Right lobe of liver (tissue), 6 donors: Measurements from ENCODE around the gene AFAP1L1. TPM values are rescaled to one million over a fixed set of nuclear protein-coding genes. Genes with fewer than 3 reads are reported as not detected.

Source experiments
- ATAC-seq, 4 donors: fragments of 200-7000 bp; cut with Tn5 transposase; one replicate each; pipeline ENCODE4 v1.9.1; 2020; ENCODE audit warnings: mild to moderate bottlenecking in 4 of 4, moderate library complexity in 4 of 4
- DNase-seq, 3 donors: peaks; one replicate each; pipeline ENCODE4 v3.0.0-alpha.2; 2020
- H3K27ac ChIP-seq, 3 donors: fragments of 200-600 bp; one replicate each; pipeline ENCODE4 v1.8.0; 2022
- H3K27me3 ChIP-seq, 2 donors: fragments of 200-600 bp; one replicate each; pipeline ENCODE4 v1.8.0; 2022
- H3K36me3 ChIP-seq, 4 donors: fragments of 200-600 bp; sonication (generic) in 1 of 4; one replicate each; pipeline versions ENCODE4 v1.5.1 to v1.8.0; 2017 to 2022; ENCODE audit warnings: control low read depth in 1 of 4
- H3K4me1 ChIP-seq, 4 donors: fragments of 200-600 bp; sonication (generic) in 1 of 4; one replicate each; pipeline versions ENCODE4 v1.5.1 to v1.8.0; 2017 to 2022; ENCODE audit warnings: control low read depth in 1 of 4
- H3K4me3 ChIP-seq, 3 donors: fragments of 200-600 bp; one replicate each; pipeline ENCODE4 v1.8.0; 2022
- H3K9me3 ChIP-seq, 4 donors: fragments of 200-600 bp; sonication (generic) in 1 of 4; one replicate each; pipeline versions ENCODE4 v1.5.1 to v1.8.0; 2017 to 2022; ENCODE audit warnings: control low read depth in 1 of 4
- CTCF ChIP-seq, 4 donors: fragments of 200-600 bp in 3 of 4; fragments of 450-650 bp in 1 of 4; IDR thresholded peaks; one replicate each; pipeline versions ENCODE4 v1.5.1 to v1.8.0; 2016 to 2022; ENCODE audit warnings: antibody characterized with exemption in 4 of 4, mild to moderate bottlenecking in 2 of 4
- POLR2A ChIP-seq: fragments of 450-650 bp; IDR thresholded peaks from one replicate; pipeline ENCODE4 v1.6.1; 2017; ENCODE audit warnings: antibody characterized with exemption, mild to moderate bottlenecking
- WGBS: methylation state at CpG from one replicate; pipeline ENCODE4 v1.1.6; 2018; ENCODE audit warnings: low coverage, low lambda C conversion rate; ENCODE audit not compliant: insufficient coverage; ENCODE audit errors: missing lambda C conversion rate; 5-methylcytosine and 5-hydroxymethylcytosine counted together
- intact Hi-C, 2 donors: fragments of 100-400 bp; cut with DNase I; formaldehyde crosslinking; loops; one replicate each; pipeline versions ENCODE4 v1.11.2 to v1.14.1; 2022
- total RNA-seq, 6 experiments: library from RNA; depleted of rRNA in 2 of 6; stranded (reverse); fragments of >200 nt in 2 of 6; fragmentation: NEBNext Ultra II Directional in 3 of 6; extraction: Animal tissue kit (Norgen Biotek cat#: 25700) in 3 of 6; gene quantifications; one replicate each; pipeline versions ENCODE4 v1.1.0 to v1.2.4, GENCODE V29; 2016 to 2023
- donor health status: DM: no; HTN: yes; CAD: no.
- donor health status: DM: no; HTN: no; CAD: no.
- donor health status: DM: no; HTN: no; CAD: no.
- donor health status: DM: no; HTN: yes; CAD: no.
- donor health status: DM: no; HTN: yes; CAD: no.

Gene AFAP1L1
- total RNA-seq, 6 experiments from 2014 or later, result 3.1 to 6.6 (median 5.2) TPM

GRCh38 chr5:149313151-149313841 is 41.6 kb downstream of the AFAP1L1 start:
- ATAC-seq (no peak), DNase-seq (no peak)
- Histone ChIP-seq H3K4me3 (no peak overlapping the region), H3K9me3 (no peaks in the 10 kb centered on the region), H3K27ac (no peak overlapping the region), H3K36me3 (no peaks in the 10 kb centered on the region), H3K4me1 (no peaks in the 10 kb centered on the region), H3K27me3 (no peaks in the 10 kb centered on the region)
- 66% methylated on average over 4 of the region's 6 CpGs for WGBS
- TF ChIP-seq POLR2A (no peak), CTCF (IDR thresholded peaks at IDR 0.05) (no peak)
- intact Hi-C loops, result no loop called here

DNA sequence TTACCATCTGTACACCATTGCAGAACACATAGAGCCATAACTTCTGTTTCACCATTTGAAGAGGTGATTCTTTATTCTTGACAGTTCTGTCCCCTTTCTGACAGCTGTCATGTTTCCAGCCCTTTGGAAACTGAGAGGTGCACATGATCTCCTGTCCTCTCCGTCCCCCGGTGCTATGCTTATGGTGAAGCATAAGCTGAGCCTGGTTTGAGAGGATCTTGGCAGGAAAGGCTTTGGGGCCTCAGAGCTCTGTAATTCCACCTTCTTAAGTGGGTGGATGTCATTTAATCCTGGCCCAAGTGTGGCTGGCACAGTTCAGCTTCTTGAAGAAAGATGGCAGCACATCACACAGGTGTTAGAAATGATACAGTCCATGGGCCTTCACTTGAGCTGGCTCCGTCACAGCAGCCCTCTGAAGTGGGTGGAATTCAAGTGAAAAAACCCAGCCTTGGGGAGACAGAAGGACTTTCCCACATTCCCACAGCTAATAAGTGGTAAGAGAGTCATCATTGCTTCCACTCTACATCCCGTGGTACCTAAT is 43.0 kb downstream of the AFAP1L1 start:
- Histone ChIP-seq H3K9me3 (no peaks in the 10 kb centered on the region), H3K36me3 (no peaks in the 10 kb centered on the region), H3K27me3 (no peaks in the 10 kb centered on the region), H3K4me3 (no peak overlapping the region), H3K4me1 (no peaks in the 10 kb centered on the region), H3K27ac (no peak overlapping the region)
- DNase-seq, result no peak
- no peak for TF ChIP-seq CTCF (IDR thresholded peaks at IDR 0.05)
- TF ChIP-seq POLR2A, result no peak
- ATAC-seq, result no peak
- 86% methylated on average over 4 of the region's 4 CpGs for WGBS
- intact Hi-C loops, result loop anchor here (5.0 kb wide), 1 partner anchor 58 kb away; no protein-coding TSS in a partner anchor

GRCh38 chr5:149315753-149316152 is 44.1 kb downstream of the AFAP1L1 start:
- WGBS, result no CpG with 5 or more reads among the region's 6 CpGs
- Histone ChIP-seq H3K27me3 (no peaks in the 10 kb centered on the region), H3K27ac (no peak overlapping the region), H3K36me3 (no peaks in the 10 kb centered on the region), H3K4me3 (no peak overlapping the region), H3K9me3 (no peaks in the 10 kb centered on the region), H3K4me1 (peaks cover 0 to 6% (median 2%) of the 10 kb centered on the region in 4 donors)
- TF ChIP-seq POLR2A (no peak), CTCF (IDR thresholded peaks at IDR 0.05) (no peak)
- no peak for ATAC-seq
- intact Hi-C loops, result loop anchor here (5.0 kb wide), 1 partner anchor 57 kb away; no protein-coding TSS in a partner anchor
- DNase-seq, result no peak

DNA sequence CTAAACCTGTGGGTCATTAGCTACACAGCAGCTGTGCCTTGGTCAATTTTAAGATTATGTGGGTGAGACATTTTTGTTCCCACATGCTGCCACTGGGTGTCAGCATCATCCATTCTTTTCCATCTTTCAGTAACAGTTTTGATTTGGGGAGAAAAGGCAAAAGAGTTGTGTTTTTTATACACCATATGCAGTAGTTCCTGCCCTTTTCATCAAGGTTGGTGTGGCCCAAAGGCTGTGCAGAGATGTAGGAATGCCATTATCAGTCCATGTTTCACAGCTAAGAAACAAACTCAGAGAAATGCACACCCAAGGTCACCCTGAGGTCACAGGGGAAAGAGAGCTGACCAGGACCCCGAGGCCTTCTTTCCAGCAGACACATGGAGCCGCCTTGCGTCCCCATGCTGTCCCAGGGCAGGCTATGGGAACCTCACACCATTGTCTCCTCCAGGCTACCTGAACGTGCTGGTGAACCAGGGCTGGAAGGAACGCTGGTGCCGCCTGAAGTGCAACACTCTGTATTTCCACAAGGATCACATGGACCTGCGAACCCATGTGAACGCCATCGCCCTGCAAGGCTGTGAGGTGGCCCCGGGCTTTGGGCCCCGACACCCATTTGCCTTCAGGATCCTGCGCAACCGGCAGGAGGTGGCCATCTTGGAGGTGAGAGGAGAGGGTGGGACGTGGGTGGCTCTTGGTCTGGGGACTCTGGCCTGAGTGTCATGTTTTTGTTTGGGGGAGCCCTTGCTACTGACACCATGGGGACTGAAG is 45.8 kb downstream of the AFAP1L1 start:
- 25% methylated on average over 4 of the region's 14 CpGs for WGBS
- H3K9me3 ChIP-seq, result no peaks in the 10 kb centered on the region
- no peaks in the 10 kb centered on the region for H3K27me3 ChIP-seq
- peaks cover 0 to 10% (median 3%) of the 10 kb centered on the region in 4 donors for H3K4me1 ChIP-seq
- no peak overlapping the region for H3K4me3 ChIP-seq
- H3K27ac ChIP-seq, result no peak overlapping the region
- no peak for DNase-seq
- H3K36me3 ChIP-seq, result no peaks in the 10 kb centered on the region
- intact Hi-C loops, result loop anchor here (5.0 kb wide), 1 partner anchor 55 kb away; no protein-coding TSS in a partner anchor
- TF ChIP-seq POLR2A (no peak), CTCF (IDR thresholded peaks at IDR 0.05) (peak; percentile 57 to 90 (median 70))
- ATAC-seq, result peak; percentile 52 to 62 (median 58)
